AG04450 (cell line): Measurements from ENCODE around the gene UXS1. TPM values are rescaled to one million over a fixed set of nuclear protein-coding genes. Genes with fewer than 3 reads are reported as not detected.
"Not testable (repeated sequence)": the region's sequence is repeated elsewhere in the genome, so short reads cannot be mapped to it uniquely, and the experiment has no call there.

ENCODE experiments used
- CTCF ChIA-PET: fragments of 300-600, 350-600 bp; formaldehyde crosslinking; extraction: SDS; loops from one replicate; lab custom pipeline; 2022; ENCODE audit warnings: antibody characterized with exemption, inconsistent platforms; lab: Charles Lee
- POLR2A ChIA-PET: fragments of 350-600 bp; formaldehyde crosslinking; extraction: SDS; loops from one replicate; lab custom pipeline; 2021; ENCODE audit warnings: antibody characterized with exemption, inconsistent platforms; lab: Yijun Ruan, JAX
- DNase-seq: peaks from one replicate; pipeline ENCODE4 v3.0.0-alpha.2; 2011; ENCODE audit warnings: low read depth, low spot score
- H3K27ac ChIP-seq: one replicate; pipeline ENCODE4 v1.5.1; 2012; ENCODE audit warnings: low read depth, low read length, control low read depth
- H3K27me3 ChIP-seq: one replicate; pipeline ENCODE4 v1.6.0; 2012; ENCODE audit warnings: low read length; ENCODE audit not compliant: control insufficient read depth, insufficient read depth
- H3K4me3 ChIP-seq: 2 replicates; pipeline ENCODE4 v1.5.1; 2011; ENCODE audit warnings: mild to moderate bottlenecking, low read depth, low read length, control low read depth
- H3K9me3 ChIP-seq: 2 replicates; pipeline ENCODE4 v1.5.1; 2012; ENCODE audit warnings: low read length; ENCODE audit not compliant: control insufficient read depth, insufficient read depth
- CTCF ChIP-seq: IDR thresholded peaks from 2 replicates; pipeline ENCODE4 v1.5.1; 2011; ENCODE audit warnings: low read depth, low read length, control low read depth, inconsistent platforms
- polyA minus RNA-seq: library from RNA; depleted of rRNA, polyadenylated mRNA; stranded (reverse); fragments of >200 nt; gene quantifications from 2 replicates; pipeline ENCODE4 v1.2.3, GENCODE V29; 2011; rRNA and poly(A)+ RNA removed
- polyA plus RNA-seq: library from polyadenylated mRNA; depleted of rRNA; stranded (reverse); fragments of >200 nt; gene quantifications from 2 replicates; pipeline ENCODE4 v1.2.3, GENCODE V29; 2011; rRNA removed

The UXS1 gene
- polyA plus RNA-seq, result 53.2 and 58.2 TPM in 2 replicates
- 75.0 and 89.7 TPM in 2 replicates for polyA minus RNA-seq

DNA sequence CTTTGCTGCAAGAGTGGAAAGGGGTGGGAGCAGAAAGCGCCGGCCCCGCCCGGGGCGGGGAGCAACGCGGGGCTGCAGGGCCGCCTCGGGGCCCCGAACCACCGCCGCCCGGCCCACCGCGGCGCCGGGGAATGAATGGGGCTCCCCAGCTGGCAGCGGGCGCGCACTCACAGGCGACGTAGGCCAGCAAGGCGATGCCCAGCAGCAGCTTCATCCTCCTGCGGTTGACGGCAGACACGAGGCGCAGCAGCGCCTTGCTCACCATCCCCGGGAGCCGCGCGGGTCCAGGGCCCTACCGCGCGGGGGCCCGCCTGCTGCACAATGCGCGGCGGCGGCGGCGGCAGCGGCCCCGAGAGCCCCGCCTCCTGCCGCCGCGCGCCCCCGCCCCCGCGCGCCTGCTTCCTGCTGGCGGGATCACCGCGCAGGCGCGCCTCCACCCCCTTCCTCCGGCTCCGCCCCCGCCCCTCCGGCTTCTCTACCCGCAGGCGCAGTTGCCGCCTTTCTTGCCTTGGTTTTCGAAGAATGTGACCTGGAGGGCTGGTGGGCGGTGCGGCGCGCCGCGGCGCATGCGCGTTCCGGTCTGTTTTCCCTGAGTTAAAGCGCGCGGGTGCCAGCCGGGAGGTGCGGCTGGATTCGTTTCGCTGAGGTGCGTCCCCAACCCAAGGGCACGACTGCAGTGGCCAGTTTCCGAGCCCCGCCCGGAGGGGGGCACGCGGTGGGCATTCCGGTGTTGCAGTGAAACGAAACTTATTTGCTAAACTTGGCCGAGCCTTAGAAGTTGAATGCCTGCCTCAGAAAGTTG, at the start of gene UXS1:
UXS1 (minus strand) TSS at position 325 of the 802 bp plus-strand sequence; CDS start at position 265, 60 bp downstream.
- DNase-seq, result peak; percentile 92
- POLR2A ChIA-PET, result no interaction called here
- Histone ChIP-seq H3K27me3 (peaks cover 3% of the 10 kb centered on the region), H3K4me3 (peak within 1 kb of the TSS; percentile 93), H3K9me3 (no peaks in the 10 kb centered on the region; the same call in 1 of the 2 replicates), H3K27ac (peak within 1 kb of the TSS; percentile 65)
- no peak for TF ChIP-seq CTCF
- CTCF ChIA-PET, result no interaction called here

DNA sequence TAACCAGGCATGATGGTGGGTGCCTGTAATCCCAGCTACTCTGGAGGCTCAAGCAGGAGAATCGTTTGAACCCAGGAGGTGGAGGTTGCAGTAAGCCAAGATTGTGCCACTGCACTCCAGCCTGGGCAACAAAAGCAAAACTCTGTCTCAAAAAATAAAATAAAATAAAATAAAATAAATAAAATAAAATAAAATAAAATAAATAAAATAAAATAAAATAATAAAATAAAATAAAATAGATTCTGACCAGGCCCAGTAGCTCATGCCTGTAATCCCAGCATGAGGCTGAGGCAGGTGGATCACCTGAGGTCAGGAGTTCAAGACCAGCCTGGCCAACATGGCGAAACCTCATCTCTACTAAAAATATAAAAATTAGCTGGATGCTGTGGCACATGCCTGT, 45.4 kb upstream of the UXS1 start:
- H3K27ac ChIP-seq, POLR2A ChIA-PET, H3K9me3 ChIP-seq, DNase-seq, H3K27me3 ChIP-seq, H3K4me3 ChIP-seq: not testable (repeated sequence)
- CTCF ChIA-PET, result interaction anchor here (0.5 kb wide), 1 partner anchor 153 kb away, joined by 7 read pairs; no protein-coding TSS in a partner anchor

- H3K27me3 ChIP-seq, CTCF ChIA-PET, POLR2A ChIA-PET, DNase-seq, H3K27ac ChIP-seq, H3K9me3 ChIP-seq, H3K4me3 ChIP-seq: not testable (repeated sequence)
Observed at GRCh38 chr2:106235392-106235791, 41.3 kb upstream of the UXS1 start.

GRCh38 chr2:106233350-106233706, 39.2 kb upstream of the UXS1 start:
- no peak overlapping the region for H3K4me3 ChIP-seq
- H3K9me3 ChIP-seq, result peaks cover 3% of the 10 kb centered on the region
- no peak overlapping the region for H3K27ac ChIP-seq

DNA sequence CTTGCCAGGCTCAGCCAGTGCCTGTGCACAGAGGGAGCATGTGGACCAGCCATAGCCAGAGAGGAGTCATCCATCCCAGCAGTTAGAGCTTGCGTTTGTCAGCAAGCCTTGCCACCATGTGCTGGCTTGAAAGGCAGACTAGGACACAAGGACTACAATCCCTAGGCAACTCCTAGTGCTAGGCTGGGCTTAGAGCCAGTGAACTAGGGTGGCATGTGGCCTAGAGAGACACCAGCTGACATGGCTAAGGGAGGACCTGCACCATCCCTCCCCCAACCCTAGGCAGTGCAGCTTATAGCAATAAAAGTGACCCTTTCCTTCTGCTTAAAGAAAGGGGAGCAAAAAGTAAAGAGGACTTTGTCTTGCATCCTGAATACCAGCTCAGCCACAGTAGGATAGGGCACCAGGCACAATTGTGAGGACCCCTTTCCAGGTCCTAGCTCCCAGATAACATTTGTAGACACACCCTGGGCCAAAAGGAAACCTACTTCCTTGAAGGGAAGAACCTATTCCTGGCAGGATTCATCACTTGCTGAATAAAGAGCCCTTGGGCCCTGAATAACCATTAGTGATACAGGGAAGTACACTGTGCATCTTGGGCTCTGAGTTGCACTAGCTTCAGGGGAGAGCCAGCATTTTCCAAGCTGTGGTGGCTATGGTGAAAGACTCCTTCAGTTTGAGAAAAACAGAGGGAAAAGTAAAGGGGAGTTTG, 38.7 kb upstream of the UXS1 start:
- Histone ChIP-seq H3K27ac (no peak overlapping the region), H3K9me3 (peaks cover 3% of the 10 kb centered on the region), H3K4me3 (no peak overlapping the region), H3K27me3 (no peaks in the 10 kb centered on the region)
- no peak for DNase-seq
- TF ChIP-seq CTCF, result no peak
- CTCF ChIA-PET, result no interaction called here
- POLR2A ChIA-PET, result no interaction called here

More at GRCh38 chr2:106233350-106233706, 39.2 kb upstream of the UXS1 start:
- ChIA-PET CTCF (no interaction called here), POLR2A (no interaction called here)
- no peaks in the 10 kb centered on the region for H3K27me3 ChIP-seq
- TF ChIP-seq CTCF, result no peak
- DNase-seq, result no peak

DNA sequence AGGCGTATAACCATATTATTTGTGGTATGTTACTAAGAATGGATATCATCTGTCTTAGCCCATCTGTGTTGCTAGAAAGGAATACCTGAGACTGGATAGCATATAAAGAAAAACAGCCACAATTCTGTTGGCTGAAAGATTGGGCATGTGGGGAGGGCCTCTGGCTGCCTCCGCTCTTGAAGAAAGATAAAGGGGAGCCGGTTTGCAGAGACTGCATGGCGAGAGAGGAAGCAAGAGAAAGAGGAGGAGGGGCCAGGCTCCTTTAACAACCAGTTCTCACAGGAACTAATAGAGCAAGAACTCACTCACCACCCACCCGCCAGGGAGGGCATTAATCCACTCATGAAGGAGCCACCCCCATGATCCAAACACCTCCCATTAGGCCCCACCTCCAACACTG, 29.2 kb upstream of the UXS1 start:
- no peaks in the 10 kb centered on the region for H3K27me3 ChIP-seq
- POLR2A ChIA-PET, result no interaction called here
- CTCF ChIA-PET, result no interaction called here
- TF ChIP-seq CTCF, result no peak
- H3K4me3 ChIP-seq, result no peak overlapping the region
- DNase-seq, result no peak
- H3K9me3 ChIP-seq, result no peaks in the 10 kb centered on the region
- no peak overlapping the region for H3K27ac ChIP-seq

DNA sequence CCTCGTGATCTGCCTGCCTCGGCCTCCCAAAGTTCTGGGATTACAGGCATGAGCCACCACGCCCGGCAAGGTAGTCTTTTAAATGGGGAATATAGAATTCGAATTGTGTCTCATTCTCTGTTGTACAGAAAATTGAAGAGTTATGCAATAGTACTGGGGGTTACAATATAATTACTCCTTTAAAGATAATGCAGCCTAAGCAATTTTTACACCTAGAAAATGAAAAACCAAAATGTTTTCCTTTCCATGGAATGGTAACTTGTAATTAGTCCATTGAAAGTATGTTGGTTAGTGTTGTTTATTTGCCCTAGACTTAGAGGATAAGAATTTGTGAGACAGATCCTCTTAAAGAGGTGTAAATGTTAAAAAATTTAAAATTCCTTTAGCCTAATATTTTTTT, 28.0 kb upstream of the UXS1 start:
- POLR2A ChIA-PET, H3K4me3 ChIP-seq, H3K27me3 ChIP-seq, DNase-seq, H3K27ac ChIP-seq, H3K9me3 ChIP-seq: not testable (repeated sequence)
- CTCF ChIA-PET, result interaction anchor here (0.6 kb wide), 1 partner anchor 302 kb away, joined by 4 read pairs; no protein-coding TSS in a partner anchor
